Fibroblast of peridontal ligament (primary cell): Measurements from ENCODE around the gene AGO3.

Experiments used
- DNase-seq: peaks from one replicate; pipeline ENCODE4 v3.0.0-alpha.2; 2010; ENCODE audit errors: extremely low read depth

The AGO3 gene

DNA sequence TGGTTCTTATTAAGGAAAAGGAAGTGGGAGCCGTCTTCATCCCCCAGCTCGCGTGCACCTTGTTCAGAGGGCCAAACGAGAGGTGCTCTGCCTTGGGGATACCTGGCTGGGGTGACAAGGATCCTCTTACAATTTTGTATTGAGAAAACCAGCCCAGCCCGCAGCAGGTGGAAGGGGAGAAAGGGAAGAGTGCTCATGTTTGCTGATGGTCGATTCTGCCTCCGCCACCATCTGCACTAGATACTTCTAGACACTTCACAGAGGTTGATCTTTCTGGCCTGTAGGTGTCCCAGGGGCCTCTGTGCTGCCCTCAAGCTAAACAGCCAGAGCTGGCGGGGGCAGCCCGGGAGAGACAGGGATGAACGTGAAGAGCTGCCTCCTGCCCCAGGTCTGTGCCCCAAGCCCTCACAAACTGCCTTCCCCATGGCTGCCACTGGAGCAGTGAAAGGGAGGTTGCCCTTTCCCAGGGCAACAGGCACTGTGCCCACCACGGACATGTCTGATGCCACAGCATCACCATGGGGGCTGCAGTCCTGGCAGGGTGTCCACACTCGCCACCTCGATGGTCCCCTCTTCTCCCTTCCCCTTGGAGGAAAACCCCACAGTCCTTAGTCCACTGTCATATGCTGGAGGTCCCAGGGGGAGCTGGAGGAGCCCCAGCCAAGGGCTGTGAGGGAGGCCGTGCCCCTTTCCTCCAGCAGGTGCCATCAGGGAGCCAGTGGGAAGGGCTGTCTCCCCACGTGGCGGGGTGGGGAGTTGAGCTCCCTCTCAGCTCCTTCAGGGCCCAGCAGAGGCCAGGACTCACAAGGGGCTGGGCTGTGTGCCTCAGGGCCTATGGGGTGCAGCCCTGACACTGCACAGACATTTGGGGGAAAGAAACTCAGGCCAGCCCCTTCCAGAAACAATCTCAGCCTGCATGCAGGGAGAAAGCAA, 165.9 kb downstream of the AGO3 start:
- DNase-seq: no peak

DNA sequence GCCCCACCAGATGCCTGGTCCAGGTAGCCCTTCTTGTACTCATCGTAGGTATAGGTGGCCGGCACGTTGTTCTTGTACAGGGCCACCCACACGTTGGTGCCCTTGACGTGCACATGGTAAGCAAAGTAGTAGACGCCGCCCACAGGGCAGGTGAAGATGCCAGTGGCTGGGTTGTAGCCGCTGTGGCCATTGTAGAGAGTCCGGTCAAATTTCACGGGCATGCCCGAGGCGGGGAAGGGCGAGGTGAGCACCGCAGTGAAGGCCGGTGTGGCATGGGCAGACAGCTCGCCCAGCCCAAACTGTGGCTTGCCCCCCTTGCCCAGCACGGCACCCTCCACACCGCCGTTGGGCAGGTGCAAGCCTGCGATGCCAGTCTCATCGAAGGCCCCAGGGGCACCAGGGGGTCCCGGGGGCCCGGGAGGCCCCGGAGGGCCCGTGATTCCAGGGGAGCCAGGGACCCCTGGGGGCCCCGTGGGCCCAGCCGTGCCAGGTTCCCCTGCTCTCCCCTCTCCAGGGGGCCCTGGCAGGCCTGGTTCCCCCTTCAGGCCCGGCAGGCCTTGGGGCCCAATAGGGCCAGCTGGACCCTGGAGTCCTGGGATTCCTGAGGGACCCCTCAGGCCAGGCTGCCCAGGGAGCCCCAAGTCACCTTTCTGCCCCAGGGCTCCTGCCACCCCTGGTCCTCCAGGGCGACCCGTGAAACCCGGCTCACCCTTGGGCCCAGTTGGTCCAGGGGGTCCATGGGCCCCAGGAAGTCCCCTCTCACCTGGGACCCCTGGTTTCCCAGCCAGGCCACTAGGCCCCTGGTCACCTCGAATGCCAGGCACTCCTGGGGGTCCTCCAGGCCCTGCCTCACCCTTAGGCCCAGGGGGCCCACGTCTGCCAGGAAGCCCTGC, 167.0 kb downstream of the AGO3 start:
- no peak for DNase-seq

GRCh38 chr1:36098650-36099365, 167.9 kb downstream of the AGO3 start:
- no peak for DNase-seq

GRCh38 chr1:36099681-36100341, 168.9 kb downstream of the AGO3 start:
- peak; percentile 71 for DNase-seq

DNA sequence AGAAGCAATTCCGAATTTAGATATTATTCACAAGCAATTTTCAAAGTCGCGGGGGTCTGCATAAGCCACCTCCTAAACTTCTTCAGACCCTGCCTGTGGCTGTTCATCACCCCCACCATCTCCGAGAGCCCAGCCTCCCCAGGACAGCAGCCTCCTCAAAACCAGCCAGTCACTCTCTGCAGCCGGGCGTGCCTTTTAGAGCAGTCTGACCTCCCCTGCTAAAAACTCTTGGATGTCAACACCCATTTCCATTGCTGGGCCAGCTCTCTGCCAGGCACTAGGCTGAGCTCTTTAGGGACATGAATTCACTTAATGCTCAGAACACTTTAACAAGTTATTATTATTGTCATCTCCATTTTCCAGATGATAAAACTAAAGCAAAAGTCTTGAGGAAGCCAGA, 169.5 kb downstream of the AGO3 start:
- no peak for DNase-seq

DNA sequence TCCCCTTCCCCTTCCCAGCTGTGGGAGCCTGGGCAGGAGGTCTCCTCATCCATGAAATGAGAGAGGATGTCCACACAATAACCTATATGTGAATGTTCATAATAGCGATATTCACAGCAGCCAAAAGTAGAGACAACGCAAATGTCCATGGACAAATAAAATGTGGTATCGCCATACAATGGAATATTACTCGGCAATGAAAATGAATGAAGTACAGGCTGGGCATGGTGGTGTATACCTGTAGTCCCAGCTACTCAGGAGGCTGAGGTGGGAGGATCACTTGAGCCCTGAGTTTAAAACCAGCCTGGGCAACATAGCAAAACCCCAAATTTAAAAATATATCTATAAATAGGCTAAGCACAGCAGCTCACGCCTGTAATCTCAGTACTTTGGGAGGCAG, 170.6 kb downstream of the AGO3 start:
- DNase-seq: no peak

DNA sequence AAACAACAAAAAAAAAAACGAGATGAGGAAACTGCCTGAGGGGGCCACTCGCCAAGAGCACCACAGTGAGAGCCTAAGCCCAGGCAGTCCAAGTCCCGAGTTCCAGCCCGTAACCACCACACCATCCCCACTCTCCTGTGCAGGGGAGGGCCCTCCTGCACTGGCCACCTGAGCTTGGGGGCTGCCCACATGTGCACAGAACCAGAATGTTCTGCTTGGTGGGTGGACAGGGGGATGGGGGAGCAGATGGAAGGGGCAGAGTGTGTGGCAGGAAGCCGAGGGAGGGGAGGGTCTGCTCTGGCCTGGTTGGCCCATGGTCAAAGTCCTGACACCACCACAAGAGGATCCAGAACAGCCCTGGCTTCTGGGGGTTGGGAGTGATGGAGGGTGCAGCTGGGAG, 175.4 kb downstream of the AGO3 start:
- no peak for DNase-seq

DNA sequence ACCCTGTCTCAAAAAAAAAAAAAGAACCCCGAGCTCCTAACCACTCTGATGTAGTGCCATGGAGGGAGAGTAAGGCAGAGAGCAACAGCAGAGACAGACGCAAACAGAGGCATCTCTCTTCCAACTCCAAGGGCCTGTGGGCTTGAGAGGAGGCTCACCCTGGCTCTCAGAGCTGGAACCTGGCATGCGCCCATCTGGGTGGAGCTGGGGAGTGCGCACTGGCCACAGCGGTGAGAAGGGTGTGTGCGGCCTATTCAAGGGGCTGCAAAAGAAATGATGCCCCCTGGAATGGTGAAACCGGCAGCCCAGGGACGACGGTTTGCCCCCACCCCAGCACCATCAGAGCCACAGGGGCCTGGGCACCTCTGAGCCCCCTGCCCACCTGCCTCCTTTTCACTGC, 176.5 kb downstream of the AGO3 start:
- DNase-seq: no peak

- no peak for DNase-seq
Measured at GRCh38 chr1:36108314-36108713, 177.4 kb downstream of the AGO3 start.

DNA sequence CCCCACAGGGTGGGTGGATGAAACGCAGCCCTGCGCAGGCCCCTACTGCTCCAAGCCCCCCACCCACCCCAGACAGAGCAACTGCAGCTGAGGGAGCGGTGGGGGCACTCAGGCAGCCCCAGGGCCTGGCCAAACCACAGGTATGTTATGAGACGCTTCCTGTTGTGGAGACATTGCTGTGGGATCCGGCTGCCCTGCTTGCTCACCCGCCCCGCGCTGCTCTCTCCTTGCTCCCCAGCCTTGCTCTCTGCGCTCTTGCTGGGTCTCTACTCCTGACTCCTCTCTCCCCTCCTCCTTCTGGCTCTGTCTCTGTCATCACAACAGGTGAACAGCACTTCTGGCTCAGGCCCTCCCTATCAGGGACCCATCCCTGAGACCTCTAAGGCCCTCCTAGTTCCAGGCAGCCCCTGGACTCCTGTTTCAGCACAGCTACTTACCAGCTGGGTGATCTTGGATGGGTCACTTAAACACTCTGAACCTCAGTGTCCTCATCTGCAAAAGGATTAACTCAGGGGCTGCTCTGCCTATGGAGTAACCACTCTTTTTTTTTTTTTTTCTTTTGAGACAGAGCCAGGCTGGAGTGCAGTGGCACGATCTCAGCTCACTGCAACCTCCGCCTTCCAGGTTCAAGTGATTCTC, 178.3 kb downstream of the AGO3 start:
- DNase-seq: peak; percentile 65

- no peak for DNase-seq
Measured at GRCh38 chr1:36111151-36111550, 180.2 kb downstream of the AGO3 start.

DNA sequence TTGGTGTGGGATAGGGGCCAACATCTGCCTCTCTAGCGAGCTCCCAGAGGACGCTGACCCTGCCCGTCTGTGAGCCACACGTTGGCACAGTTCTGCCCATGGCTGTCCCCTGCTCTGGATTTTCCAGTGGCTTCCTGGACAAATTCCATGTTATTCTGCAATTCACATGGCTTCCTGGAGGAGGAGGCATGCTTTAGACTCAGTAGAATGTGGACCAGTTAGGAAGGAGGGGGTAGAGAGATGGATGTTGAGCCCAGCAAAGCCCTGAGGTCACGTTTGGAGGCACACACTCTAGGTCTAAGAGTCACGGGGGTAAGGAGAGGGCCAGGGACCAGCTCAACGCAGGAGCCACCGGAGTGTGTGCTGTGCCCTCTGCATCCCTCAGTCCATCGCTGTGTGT, 181.9 kb downstream of the AGO3 start:
- DNase-seq: no peak

DNA sequence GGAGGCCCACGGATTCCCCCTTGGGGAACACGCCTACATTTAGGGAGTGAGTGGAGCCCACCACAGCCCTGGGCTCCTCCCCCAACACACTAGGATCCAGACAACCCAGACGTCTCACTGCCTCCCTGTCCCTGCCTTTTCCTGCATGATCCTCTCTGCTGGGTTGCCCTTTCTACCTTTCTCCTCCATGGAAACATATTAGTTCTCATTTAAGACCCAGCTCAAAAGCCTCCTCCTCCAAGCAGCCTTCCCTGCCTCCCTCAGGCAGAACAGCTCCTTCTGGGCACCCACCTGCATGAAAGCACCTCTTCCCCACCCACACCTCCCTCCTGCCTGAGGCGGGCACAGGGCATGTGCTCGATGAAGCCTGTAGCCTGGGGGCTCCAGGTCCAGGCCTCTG, 183.5 kb downstream of the AGO3 start:
- no peak for DNase-seq

DNA sequence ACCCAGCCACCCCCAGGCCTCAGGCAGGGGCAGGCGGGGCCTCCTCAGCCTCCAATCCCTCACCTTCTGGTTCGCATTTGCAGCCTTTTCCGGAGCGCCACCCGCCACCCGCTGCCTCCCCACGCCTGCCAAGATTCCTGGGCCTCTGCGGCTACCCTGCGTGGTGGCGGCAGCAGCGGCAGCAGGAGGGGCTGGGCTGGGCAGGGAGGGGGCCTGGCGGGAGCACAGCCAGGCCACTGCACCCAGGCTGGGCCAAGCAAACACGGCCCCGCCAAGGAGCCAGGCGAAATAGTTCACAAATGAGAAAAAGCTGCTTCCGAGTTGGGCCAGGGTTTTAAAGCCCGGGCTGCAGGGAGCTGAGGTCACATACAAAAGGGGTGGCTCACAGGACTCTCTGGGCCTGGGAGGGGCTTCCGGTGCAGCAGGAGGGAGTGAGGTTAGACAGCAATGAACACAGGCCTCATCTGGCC, 184.3 kb downstream of the AGO3 start:
- peak; percentile 89 for DNase-seq

- DNase-seq: peak; percentile 62
Measured at GRCh38 chr1:36115931-36116330, 185.0 kb downstream of the AGO3 start.

- no peak for DNase-seq
Measured at GRCh38 chr1:36116901-36117300, 186.0 kb downstream of the AGO3 start.

DNA sequence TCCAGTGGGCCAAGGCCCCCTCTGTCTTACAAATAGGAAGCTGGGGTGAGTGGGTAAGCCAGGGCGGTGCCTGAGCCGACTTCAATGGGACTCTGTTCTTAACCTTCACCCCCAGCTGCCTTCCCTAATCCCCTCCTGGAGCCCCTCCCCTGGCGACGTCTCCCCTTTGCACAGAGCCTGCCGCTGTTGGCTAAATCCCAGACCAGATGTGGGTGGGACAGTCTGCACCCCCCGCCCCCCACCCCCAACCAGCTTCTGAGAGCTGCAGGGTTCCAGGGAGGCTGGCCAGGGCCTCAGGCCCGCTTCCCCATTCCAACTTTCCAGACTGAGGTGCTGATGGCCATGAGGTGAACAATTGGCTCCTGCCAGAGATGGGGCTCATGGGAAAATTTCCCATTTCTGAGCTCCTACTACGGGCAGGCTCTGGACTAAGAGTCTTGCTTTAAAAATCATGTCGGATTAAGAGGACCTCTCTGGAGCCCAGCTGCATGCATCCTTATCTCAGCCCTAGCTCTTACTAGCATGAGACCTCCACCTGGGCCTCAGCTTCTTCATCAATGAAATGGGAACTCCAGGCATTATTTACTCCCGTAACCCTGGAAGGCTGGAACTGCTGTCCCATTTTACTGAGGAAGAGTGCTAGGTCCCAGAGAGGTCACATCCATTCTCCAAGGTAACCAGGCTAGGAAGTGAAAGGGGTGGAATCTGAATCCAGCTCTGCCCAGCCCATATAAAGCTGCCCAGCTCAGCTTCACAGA, 187.7 kb downstream of the AGO3 start:
- DNase-seq: no peak

GRCh38 chr1:36119456-36119855, 188.6 kb downstream of the AGO3 start:
- DNase-seq: no peak
